Astrocyte (in vitro differentiated cells and primary cell): Measurements from ENCODE around the gene ZBP1.

ENCODE experiments used
- EZH2 ChIP-seq: IDR thresholded peaks from 2 replicates; pipeline ENCODE4 v1.6.1; 2012; ENCODE audit warnings: mild to moderate bottlenecking, low read length, inconsistent platforms; ENCODE audit not compliant: insufficient read depth
- TF ChIP-seq, protein P1 (sequence below): IDR thresholded peaks from 2 replicates; pipeline ENCODE4 v1.5.1; 2011; ENCODE audit warnings: low read depth, mild to moderate bottlenecking, inconsistent platforms, low read length, moderate library complexity; ENCODE audit not compliant: insufficient read depth

DNA sequence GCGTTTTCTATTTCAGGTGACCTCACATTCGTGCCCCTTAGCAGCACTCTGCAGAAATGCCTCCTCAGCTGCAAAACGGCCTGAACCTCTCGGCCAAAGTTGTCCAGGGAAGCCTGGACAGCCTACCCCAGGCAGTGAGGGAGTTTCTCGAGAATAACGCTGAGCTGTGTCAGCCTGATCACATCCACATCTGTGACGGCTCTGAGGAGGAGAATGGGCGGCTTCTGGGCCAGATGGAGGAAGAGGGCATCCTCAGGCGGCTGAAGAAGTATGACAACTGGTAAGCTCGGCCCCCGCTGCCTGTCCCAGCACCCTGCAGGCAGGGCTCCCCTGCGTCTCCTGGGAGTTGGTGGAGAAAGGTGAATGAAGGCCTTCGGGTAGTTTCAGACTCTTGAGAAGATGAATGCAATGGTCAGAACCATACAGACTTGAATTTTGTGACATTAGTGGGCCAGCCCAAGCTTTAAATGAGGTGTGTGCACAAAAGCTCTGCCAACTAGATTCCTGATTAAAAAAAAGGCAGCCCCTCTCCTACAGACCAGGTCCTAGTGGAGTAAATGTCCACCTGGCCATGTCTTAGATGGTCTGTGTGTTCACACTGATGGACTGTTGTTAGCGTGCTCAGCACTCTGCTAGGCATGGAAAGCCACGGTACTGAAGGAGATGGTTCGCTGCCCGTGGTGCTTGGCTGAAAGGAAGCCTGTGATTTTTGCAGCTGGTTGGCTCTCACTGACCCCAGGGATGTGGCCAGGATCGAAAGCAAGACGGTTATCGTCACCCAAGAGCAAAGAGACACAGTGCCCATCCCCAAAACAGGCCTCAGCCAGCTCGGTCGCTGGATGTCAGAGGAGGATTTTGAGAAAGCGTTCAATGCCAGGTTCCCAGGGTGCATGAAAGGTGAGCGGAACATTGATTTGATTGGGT lies 58.6 kb downstream of the ZBP1 start:
- TF ChIP-seq, protein P1, sequence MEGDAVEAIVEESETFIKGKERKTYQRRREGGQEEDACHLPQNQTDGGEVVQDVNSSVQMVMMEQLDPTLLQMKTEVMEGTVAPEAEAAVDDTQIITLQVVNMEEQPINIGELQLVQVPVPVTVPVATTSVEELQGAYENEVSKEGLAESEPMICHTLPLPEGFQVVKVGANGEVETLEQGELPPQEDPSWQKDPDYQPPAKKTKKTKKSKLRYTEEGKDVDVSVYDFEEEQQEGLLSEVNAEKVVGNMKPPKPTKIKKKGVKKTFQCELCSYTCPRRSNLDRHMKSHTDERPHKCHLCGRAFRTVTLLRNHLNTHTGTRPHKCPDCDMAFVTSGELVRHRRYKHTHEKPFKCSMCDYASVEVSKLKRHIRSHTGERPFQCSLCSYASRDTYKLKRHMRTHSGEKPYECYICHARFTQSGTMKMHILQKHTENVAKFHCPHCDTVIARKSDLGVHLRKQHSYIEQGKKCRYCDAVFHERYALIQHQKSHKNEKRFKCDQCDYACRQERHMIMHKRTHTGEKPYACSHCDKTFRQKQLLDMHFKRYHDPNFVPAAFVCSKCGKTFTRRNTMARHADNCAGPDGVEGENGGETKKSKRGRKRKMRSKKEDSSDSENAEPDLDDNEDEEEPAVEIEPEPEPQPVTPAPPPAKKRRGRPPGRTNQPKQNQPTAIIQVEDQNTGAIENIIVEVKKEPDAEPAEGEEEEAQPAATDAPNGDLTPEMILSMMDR: no peak
- no peak for TF ChIP-seq EZH2
